HG03521 (cell line): ENCODE measurements around the gene NSD2.
"Not testable (repeated sequence)": the region's sequence is repeated elsewhere in the genome, so short reads cannot be mapped to it uniquely, and the experiment has no call there.

Experiments used
- ATAC-seq: cut with Tn5 transposase; IDR thresholded peaks from one replicate; pipeline ENCODE4 v1.9.1; 2021; ENCODE audit warnings: mild to moderate bottlenecking, moderate library complexity; ENCODE audit not compliant: unreplicated experiment

Gene NSD2

DNA sequence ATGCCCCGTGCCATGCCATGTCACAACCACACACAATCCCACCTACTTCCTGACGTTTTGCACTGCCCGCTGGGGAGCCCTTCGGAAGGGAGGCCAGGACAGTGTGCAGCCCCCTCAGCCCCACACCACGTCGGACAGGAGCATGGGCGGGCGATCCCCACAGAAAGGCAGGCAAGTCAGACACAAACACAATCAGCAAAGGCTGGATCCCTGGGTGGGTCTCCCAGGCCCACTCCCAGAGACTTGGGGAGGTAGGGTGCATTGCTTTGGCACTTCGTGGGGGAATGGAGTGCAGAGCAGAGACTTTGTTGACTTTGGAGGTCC, 29.3 kb upstream of the NSD2 start:
- ATAC-seq, result no peak

DNA sequence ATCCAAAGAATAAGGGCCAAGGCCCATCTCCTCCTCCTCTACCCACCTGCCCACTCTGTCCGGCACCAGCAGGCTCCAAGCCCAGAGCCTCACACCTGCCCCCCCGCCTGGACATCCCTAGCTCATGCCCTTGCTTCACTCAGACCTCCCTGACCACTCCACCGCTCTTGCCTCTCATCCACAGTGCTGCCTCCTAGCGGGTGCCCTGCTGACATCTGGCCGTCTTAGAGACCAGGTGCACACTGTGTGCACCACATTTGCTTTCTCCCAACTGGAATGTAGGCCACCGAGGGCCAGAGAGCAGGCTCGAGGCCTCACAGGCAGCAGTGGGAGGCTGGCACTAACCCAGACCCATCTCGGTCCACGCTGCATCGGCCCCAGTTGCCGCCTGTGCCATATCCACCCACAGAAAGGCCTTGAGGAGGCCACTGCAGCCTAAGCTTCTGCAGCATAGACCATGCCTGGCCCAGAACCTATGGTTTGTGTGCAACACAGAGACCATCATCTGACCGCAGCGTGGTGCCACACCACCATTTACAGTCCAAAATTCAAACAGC, 28.8 kb upstream of the NSD2 start:
- ATAC-seq, result no peak

DNA sequence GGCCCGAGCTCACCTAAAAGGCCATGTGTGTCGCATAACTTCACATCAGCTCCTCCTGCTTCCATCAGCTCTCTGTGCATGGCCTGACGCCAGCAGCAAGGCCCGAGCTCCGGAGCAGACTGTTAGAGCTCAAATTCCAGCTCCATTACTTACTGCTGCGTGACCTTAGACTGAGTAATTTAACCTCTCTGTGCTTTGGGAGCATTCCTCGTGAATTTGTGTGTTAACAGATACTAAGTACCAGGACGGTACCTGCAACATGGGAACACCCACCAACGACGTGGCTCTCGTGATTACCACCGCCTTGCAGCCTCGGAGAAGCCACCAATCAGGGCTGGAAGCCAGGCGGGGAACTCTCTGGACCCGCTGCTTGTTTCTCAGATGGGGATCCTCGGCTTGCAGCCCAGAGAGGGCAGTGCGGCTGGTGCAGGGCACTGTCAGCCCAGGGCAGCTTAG, 28.2 kb upstream of the NSD2 start:
- no peak for ATAC-seq

DNA sequence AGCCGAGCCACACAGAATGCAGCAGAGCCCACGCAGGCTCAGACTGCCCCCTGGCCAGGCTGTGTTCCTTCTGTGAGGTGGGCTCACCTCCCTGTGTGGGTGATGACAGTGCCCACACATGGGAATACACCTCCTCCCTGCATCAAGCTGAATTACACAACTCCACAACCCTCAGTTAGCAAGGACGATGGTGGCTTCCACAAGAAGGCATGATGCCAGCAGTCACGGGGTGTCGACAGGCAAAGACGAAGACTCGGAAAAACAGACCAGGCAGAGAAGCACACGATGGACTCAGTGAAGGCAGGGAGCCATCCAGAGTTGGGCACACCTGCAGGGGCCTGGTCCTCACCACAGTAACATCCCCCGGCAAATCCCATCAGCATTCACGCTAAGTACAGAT, 27.3 kb upstream of the NSD2 start:
- no peak for ATAC-seq

DNA sequence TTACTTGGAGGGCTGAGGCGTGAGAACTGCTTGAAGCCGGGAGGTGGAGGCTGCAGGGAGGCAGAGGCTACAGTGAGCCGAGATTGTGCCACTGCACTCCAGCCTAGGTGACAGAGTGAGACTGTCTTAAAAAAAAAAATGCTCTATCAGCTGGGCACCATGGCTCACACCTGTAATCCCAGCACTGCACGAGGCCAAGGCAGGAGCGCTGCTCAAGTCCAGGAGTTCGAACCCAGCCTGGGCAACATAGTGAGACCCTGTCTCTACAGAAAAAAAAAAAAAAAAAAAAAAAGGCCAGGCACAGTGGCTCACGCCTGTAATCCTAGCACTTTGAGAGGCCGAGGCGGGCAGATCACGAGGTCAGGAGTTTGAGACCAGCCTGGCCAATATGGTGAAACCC, 26.6 kb upstream of the NSD2 start:
- not testable (repeated sequence) for ATAC-seq

DNA sequence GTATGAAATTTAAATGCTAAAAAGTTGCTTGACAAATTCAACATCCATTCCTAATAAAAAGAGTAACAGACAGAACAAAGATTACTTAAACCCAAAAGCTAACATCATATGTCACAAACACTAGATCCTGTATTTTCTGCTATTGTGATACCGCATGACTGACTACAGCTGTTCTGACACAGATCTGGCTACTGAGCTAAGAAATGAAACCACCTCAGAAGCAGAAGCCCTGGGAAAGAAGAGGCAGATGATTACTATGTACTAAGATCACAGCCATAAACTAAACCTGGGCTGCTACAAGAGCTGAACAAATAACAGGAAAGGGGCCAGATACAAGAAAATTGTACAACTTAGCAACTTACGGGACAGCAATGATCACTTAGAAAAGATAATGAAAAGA, 24.6 kb upstream of the NSD2 start:
- ATAC-seq, result no peak

DNA sequence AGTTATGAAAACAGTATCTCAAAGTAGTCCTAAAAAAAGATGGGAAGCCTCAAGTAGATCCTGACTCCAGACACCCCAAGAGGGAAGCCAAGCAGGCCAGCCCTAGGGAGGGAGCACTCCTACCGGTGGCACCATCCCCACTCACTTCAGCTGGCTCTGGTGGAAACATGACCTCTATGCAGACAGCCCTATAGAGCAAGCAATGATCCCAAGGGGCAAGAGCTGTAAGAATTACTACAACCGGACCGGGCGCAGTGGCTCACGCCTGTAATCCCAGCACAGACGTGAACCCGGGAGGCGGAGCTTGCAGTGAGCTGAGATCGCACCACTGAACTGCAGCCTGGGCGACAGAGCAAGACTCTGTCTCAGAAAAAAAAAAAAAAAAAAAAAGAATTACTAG, 20.9 kb upstream of the NSD2 start:
- no peak for ATAC-seq

DNA sequence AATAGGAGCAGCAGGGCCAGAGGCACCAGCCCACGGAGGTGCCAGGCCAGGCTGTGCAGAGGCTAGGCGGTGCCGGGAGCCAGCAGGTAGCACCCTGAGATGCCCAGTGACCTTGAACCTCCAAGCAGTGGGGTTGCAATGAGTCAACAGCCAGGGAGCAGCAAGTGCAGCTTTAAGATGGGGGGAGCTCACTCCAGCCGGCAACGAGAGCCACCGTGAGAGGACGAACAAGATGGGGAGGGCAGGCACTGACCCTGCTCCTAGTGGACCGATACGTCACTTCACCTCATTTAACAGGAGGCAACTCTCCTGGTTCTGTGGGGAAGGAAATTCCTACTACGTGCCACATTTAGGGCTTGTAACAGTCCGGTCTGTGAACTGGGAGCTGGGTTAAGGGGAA, 20.0 kb upstream of the NSD2 start:
- ATAC-seq, result no peak

DNA sequence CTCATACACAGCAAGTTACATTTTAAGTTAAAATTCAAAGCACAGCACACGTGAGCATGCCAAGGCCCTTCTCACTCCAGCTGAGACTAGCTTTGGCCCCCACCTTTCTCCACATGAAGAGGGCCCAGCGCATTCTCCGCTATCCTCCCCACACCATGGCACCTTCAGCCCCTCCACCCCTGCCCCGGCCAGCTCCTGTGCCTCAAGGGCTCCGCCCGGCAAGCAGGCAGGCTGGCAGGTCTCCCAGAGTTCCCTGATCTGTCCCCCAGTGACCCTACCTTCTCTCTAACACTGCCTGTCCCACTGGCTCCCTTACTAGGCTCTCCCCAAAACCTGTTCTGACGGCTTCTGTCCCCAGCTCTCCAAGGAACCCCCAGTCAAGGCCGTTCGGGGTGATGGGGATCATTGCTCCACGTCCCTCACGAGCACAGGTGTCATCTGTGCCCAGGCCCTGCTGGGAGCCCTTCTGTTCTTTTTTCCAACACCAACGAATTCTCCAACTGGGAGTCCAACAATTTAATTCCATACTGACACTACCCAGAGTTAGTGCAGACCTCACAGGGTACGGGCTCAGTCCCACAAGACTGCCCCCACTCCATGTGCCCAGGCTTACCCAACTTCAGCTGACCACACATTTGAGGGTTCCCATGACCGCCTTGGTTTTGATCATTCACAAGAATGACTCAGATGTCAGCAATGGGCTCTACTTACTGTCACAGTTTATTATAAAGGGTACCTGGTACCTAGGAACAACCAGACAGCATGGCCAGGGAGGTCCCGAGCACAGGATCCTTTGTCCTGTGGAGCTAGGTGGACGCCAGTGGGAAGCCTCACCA, 19.4 kb upstream of the NSD2 start:
- no peak for ATAC-seq

DNA sequence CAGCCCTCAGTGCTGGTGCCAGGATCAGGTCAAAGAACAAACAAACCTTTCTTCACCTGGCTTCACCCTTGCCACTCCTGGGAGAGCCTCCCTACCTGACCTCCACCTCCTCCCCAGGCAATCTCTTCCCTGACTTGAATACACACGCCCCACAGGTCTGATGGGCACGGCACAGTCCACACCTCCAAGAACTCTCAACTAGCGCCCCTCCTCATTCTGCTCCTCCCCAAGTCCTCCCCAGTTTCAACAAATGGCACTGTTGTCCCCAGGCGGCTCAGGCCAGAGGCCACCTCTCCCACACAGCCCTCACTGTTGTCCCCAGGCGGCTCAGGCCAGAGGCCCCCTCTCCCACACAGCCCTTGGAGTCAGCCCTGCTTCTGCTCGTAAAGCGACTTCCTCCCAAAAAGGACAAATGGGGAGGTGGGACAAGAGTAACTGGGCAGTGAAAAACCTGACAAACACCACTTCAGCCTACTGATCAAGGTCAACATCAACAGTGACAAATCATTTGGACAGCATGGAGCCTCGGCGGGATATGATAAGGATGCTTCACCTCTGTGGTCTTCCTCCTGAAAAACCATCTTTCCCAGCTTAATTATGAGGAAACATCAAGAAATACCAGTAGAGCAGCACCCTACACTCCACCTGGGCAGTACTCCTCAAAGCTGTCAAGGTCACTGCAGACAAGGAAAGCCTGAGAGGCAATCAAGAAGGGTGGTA, 18.1 kb upstream of the NSD2 start:
- ATAC-seq, result no peak

DNA sequence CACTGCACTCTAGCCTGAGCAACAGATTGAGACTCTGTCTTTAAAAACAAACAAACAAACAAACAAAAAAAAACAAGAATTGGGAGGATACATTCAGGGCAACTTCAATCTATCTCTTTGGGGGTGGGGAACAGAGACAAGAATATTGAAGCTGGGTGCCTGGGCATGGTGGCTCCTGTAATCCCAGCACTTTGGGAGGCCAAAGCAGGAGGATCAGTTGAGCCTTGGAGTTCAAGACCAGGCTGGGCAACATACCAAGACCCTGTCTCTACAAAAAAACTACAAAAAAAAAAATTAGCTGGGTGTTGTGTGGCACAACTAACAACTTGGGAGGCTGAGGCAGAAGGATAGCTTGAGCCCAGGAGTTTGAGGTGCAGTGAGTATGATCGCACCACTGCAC, 16.4 kb upstream of the NSD2 start:
- ATAC-seq, result no peak

DNA sequence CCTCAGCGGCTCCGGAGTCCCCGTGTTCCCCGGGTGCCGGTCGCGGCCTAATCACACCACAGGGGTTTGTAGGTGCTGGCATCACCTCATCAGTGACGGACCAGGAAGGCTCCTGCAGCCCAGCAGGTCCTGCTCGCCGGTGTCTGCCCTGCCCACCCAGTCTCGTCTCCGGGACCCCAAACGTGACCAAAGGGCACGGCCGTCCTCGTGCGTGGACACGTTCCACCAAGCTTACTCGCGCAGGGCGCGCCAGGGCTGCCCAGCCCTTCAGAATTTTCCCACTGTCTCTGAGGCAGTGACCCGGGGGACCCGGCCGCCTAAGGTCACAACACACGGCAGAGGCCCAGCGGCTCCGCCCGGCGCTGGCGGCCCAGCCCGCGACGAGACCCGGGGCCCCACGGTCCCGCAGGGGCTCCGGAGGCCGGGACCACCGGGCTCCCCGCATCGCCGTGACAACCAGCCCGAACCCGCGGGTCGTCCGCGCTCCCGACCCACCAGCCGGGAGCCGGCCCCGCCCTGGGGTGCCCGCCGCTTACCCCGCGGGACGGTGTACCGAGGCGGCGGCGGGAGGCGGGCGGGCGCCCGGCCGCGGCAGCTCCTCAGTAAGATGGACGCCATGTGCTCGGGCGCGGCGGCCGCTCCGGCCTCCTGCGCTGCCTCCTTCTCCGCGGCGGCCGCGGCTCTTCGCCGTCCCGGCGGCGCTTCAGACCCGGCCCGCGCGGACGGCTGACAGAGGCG, 15.7 kb upstream of the NSD2 start:
- peak; percentile 3 for ATAC-seq

DNA sequence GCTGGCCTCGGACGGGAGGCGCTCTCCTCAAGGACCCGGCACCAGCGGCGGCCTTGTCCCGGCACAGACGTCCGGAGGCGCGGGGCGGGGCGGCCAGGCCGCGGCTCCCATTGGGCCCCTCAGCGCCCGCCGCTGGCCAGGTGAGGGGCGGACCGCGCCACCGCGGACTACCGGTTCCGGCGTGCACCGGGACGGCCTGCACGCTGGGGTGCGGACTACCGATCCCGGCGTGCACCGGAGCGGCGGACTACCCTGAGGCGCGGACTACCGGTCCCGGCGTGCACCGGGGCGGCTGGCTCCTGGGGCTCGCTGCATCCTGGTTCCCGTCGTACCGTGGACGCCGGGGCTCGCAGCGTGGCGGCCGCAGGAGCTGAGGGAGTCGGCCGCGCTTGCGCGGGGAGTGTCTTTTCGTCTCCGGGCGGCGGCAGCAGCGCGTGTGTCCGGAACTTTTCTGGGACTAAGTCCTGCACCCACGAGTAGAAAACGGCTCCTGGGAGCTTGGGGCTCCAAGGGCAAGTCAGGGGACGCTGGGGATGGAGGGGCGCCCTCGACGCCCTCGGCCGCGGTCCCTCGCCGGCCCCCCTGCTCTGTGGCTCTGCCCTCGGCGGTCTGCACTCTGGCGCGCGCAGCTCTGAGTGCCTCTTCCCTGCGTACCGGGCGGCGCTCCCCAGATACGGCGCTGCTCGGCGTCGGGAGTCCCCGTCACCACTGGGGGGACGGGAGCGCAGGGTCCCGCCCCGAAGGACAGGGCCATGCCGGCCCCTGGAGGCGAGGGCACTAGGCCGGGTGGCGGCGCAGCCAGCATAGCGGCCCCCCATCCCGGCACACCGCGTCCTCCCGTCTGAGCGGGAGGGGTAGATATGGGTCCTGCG, 14.9 kb upstream of the NSD2 start, which contains the start of gene LETM1:
TSS of gene LETM1 (minus strand) at position 86 of the 872 bp plus-strand sequence. CDS start 206 bp downstream, outside the sequence.
- peak; percentile 91 for ATAC-seq

DNA sequence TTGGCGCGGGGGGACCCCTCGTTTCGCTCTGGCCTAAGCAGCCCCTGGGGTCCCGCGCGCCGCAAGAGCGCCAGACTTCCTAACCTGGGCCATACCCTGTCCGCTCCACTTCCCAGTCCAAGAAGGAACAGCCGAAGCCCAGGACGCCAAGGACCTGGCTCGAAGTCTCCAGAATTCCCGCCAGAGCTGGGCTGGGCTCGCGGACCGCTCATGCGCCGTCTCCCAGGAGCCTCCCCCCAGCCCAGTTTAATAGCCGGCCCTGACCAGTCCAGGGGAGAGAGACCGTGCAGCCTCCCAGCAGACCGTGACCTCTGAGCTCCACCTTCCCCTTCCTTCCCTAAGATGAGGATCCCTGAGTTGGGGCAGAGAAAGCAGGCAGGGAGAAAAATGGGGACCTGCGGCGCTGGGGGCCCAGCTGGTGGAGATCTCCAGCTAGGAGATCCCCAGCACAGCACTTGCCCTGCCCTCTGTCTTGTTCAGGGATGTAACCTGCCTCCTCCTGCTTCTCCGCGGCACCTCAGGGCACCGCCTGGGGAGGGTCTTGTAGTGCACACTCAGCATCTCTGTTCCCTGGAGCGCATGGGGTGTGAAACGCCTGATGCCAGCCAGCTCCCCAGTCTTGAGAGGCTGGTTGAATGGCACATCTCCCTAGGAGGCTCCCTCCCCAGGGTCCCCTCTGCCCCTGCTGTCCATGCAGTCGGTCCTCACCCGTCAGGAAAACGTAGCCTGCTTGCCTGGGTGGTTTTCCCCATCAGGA, 14.1 kb upstream of the NSD2 start:
- no peak for ATAC-seq

DNA sequence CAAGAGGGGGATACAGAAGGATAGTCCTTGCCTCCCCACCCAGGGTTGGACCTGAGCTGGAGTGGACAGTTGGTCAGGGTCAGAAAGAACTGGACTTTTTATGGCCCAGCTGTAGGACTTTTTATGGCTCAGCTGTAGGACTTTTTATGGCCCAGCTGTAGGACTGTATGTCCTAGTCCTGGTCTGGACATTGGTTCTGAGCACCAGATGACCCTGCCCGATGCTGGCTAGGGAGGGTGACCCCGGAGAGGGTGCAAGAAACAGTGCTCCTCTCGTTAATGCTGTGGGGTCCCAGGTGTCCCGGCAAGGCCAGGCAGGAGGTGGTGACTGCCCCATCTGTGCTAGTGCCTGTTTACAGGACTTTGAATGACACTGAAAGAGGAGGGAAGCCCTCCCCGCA, 13.3 kb upstream of the NSD2 start:
- no peak for ATAC-seq

DNA sequence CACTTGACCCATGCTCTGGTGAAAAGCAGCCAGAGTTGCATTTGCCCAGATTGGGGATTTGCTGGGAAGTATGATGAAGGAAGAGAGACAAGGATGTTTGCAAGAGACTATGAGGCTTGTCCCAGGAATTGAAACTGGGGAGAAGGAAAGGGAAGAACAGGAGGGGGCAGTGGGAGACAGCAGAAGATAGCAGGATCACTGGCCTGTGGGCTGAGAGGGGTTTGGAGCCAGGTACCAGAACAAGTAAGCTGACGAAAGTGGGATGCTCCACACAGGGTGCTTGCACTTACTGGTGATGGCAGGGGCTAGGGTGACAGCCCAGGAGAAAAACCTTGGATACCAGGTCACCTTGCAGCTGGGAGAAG, 11.8 kb upstream of the NSD2 start:
- ATAC-seq, result no peak

DNA sequence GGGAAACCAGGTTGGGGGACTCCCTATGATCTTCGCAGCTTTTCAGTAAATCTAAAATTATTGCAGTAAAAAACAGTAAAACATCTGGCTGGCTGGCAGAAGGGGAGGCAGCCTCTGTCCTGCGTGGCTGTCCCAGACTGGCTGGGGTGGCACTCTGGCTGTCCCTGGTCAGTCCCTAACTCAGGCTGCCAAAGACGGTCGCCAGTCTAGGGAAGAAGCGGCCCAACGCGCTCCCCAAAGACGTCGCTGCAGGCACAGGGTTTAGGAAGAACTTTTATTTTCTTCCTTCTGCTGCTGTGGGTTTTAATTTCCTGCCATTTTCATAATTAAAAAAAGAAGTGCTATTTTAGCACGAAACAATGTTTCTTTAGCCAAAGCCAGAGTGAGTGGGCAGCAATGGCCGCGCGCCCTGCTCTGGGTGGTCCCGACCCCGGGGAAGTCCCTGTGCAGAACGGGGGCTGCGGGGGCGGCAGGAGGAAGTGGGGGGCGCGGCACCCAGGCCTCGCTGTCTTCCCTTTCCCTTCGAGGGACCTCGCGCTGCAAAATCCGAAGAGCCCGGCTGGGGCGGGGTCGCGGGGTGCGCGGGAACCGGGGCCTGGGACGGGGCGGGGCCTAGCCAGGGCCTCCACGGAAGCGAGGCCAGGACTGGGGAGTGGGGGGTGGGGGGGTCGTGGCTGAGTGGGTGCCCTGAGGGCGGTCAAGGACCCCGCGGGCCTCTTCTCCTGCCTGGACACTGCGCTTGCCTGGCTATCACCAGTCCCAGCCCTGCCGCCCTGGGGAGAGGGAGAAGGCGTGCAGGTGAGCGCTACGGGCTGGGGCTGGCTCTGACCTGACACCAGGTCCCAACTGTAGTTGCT, 8.9 kb upstream of the NSD2 start:
- ATAC-seq, result no peak

DNA sequence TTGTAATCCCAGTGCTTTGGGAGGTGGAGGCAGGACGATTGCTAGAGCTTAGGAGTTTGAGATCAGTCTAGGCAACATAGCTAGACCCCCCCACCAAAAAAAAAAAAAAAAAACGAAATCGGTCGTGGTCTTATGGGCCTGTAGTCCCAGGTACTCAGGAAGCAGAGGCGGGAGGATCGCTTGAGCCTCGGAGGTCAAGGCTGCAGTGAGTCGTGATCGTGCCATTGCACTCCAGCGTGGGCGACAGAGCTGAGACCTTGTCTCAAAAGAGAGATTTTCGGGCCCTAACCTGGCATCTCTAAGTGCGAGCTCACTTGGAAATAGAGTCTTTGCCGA, 8.3 kb upstream of the NSD2 start:
- no peak for ATAC-seq
